ENCODE data around the gene C1orf52.

DNA sequence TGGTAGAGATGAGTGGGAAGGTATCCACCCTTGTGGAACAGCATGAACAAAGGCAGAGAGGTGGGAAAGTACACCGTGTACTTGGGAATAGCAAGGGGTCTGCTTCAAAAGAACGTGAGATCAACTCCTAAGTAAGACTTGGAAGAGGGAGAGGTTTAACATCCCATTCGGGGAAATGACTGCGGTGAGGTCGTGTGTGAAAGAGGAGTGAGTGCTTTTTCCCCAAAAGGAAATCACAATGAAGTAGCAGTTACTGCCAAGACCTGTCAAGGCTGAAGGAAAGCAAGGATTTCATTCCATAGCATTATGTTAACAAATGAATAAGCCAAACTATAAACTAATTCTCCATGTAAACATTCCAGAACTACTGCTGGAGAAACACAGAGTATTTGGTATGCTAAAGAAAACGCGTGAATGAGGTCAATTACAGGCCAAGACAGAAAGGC lies 38.7 kb downstream of the C1orf52 start:
- TF ChIP-seq, protein P1, sequence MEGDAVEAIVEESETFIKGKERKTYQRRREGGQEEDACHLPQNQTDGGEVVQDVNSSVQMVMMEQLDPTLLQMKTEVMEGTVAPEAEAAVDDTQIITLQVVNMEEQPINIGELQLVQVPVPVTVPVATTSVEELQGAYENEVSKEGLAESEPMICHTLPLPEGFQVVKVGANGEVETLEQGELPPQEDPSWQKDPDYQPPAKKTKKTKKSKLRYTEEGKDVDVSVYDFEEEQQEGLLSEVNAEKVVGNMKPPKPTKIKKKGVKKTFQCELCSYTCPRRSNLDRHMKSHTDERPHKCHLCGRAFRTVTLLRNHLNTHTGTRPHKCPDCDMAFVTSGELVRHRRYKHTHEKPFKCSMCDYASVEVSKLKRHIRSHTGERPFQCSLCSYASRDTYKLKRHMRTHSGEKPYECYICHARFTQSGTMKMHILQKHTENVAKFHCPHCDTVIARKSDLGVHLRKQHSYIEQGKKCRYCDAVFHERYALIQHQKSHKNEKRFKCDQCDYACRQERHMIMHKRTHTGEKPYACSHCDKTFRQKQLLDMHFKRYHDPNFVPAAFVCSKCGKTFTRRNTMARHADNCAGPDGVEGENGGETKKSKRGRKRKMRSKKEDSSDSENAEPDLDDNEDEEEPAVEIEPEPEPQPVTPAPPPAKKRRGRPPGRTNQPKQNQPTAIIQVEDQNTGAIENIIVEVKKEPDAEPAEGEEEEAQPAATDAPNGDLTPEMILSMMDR (IDR thresholded peaks at IDR 0.05 in 4 of 5, conservative IDR thresholded peaks at IDR 0.05 in 1 of 5), result no peak
- TF ChIP-seq POLR2A (IDR thresholded peaks at IDR 0.05), result no peak
